Ascending aorta (tissue), 2 donors: Measurements from ENCODE around the gene H6PD. TPM values are rescaled to one million over a fixed set of nuclear protein-coding genes. Genes with fewer than 3 reads are reported as not detected.

Source experiments
- DNase-seq, 2 donors: peaks; one replicate each; pipeline ENCODE4 v3.0.0-alpha.2; 2019; ENCODE audit warnings: low spot score in 2 of 2
- H3K27ac ChIP-seq, 2 donors: fragments of 200-600 bp; sonication (generic); one replicate each; pipeline ENCODE4 v1.5.1; 2016 to 2017; ENCODE audit warnings: mild to moderate bottlenecking in 1 of 2
- H3K27me3 ChIP-seq: fragments of 200-600 bp; sonication (generic); one replicate; pipeline ENCODE4 v1.5.1; 2017
- H3K36me3 ChIP-seq, 2 donors: fragments of 200-600 bp; sonication (generic); one replicate each; pipeline ENCODE4 v1.5.1; 2016
- H3K4me1 ChIP-seq, 2 donors: fragments of 200-600 bp; sonication (generic); one replicate each; pipeline ENCODE4 v1.5.1; 2016 to 2017; ENCODE audit warnings: mild to moderate bottlenecking in 1 of 2
- H3K4me3 ChIP-seq, 2 donors: fragments of 200-600 bp; sonication (generic); one replicate each; pipeline ENCODE4 v1.5.1; 2016 to 2017; ENCODE audit warnings: mild to moderate bottlenecking in 1 of 2
- H3K9me3 ChIP-seq, 2 donors: fragments of 200-600 bp; sonication (generic); one replicate each; pipeline ENCODE4 v1.5.1; 2016
- intact Hi-C: fragments of 100-400 bp; cut with DNase I; formaldehyde crosslinking; loops from one replicate; pipeline ENCODE4 v1.15.1; 2023
- total RNA-seq: library from RNA; depleted of rRNA; stranded (reverse); fragments of >200 nt; gene quantifications from one replicate; pipeline ENCODE4 v1.1.0, GENCODE V29; 2016
- TF ChIP-seq, protein P1 (sequence below), 3 experiments: fragments of 200-600 bp in 2 of 3; fragments of 450-650 bp in 1 of 3; sonication (generic) in 2 of 3; IDR thresholded peaks; one replicate each; pipeline ENCODE4 v1.5.1; 2016 to 2019; ENCODE audit warnings: antibody characterized with exemption in 3 of 3, mild to moderate bottlenecking in 1 of 3, moderate library complexity in 1 of 3

The H6PD gene
- total RNA-seq, 1 donor from 2014 or later = 56.8 TPM

DNA sequence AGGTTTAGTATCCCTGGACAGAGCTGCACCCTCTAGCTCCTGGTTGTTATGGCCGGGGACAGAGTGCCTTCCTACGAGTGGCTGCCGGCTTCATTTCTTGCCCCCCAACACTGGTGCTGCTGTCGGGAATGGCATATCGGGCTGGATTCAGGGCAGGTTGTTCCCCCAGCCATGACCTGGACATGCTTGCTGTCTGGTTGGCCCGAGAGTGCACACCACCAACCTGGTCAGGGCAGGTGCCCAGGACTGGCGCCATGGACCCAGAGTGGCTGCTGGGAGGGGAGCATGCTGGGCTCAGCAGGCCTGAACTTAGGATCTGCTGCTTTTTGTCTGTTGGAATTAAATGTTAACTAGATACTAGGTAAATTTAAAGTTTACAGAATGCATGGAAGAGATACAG, 21.8 kb downstream of the H6PD start:
- no peak for DNase-seq
- Histone ChIP-seq H3K27me3 (no peaks in the 10 kb centered on the region), H3K36me3 (peaks cover 2 to 13% of the 10 kb centered on the region in 2 donors), H3K27ac (no peak overlapping the region), H3K4me1 (peaks cover 0 to 2% of the 10 kb centered on the region in 2 donors), H3K4me3 (no peak overlapping the region), H3K9me3 (no peaks in the 10 kb centered on the region)
- intact Hi-C loops = no loop called here
- TF ChIP-seq, protein P1, sequence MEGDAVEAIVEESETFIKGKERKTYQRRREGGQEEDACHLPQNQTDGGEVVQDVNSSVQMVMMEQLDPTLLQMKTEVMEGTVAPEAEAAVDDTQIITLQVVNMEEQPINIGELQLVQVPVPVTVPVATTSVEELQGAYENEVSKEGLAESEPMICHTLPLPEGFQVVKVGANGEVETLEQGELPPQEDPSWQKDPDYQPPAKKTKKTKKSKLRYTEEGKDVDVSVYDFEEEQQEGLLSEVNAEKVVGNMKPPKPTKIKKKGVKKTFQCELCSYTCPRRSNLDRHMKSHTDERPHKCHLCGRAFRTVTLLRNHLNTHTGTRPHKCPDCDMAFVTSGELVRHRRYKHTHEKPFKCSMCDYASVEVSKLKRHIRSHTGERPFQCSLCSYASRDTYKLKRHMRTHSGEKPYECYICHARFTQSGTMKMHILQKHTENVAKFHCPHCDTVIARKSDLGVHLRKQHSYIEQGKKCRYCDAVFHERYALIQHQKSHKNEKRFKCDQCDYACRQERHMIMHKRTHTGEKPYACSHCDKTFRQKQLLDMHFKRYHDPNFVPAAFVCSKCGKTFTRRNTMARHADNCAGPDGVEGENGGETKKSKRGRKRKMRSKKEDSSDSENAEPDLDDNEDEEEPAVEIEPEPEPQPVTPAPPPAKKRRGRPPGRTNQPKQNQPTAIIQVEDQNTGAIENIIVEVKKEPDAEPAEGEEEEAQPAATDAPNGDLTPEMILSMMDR (IDR thresholded peaks at IDR 0.05) = no peak

DNA sequence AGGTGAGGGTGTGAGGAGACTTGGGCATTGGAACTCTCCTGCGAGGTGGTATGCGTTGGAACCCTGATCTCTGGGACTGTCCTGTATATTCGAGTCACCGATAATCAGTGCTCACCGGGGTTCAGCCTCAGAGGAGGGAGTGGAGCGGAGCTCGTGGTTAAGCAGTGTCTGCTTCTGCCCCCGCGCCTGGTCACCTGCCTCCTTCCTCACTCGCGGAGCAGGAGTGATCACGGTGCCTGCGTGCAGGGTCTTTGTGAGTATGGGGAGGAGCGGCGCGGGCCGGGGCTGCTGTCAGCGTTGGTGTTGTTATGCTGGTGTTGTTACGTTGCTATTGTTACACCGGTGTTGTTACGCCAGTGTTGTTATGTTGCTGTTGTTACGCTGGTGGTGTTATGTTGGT, 23.3 kb downstream of the H6PD start:
- intact Hi-C loops = no loop called here
- DNase-seq = no peak
- H3K27ac ChIP-seq = no peak overlapping the region
- no peaks in the 10 kb centered on the region for H3K9me3 ChIP-seq
- peaks cover 13 to 28% of the 10 kb centered on the region in 2 donors for H3K36me3 ChIP-seq
- no peaks in the 10 kb centered on the region for H3K4me1 ChIP-seq
- H3K27me3 ChIP-seq = no peaks in the 10 kb centered on the region
- TF ChIP-seq, protein P1 (IDR thresholded peaks at IDR 0.05) = no peak
- no peak overlapping the region for H3K4me3 ChIP-seq

DNA sequence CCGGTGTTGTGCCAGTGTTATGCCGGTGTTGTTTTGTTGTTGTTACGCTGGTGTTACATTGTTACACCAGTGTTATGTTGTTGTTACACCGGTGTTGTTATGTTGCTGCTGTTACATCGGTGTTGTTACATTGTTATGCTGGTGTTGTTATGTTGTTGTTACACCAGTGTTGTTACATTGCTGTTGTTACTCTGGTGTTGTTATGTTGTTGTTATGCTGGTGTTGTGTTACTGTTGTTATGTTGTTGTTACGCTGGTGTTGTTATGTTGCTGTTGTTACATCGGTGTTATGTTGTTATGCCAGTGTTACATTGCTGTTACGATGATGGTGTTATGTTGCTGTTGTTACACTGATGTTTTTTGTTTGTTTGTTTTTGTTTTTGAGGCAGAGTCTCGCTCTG, 24.1 kb downstream of the H6PD start:
- TF ChIP-seq, protein P1 (IDR thresholded peaks at IDR 0.05) = no peak
- intact Hi-C loops = no loop called here
- Histone ChIP-seq H3K36me3 (peaks cover 17 to 36% of the 10 kb centered on the region in 2 donors), H3K27ac (no peak overlapping the region), H3K4me1 (no peaks in the 10 kb centered on the region), H3K4me3 (no peak overlapping the region), H3K27me3 (no peaks in the 10 kb centered on the region), H3K9me3 (no peaks in the 10 kb centered on the region)
- no peak for DNase-seq

DNA sequence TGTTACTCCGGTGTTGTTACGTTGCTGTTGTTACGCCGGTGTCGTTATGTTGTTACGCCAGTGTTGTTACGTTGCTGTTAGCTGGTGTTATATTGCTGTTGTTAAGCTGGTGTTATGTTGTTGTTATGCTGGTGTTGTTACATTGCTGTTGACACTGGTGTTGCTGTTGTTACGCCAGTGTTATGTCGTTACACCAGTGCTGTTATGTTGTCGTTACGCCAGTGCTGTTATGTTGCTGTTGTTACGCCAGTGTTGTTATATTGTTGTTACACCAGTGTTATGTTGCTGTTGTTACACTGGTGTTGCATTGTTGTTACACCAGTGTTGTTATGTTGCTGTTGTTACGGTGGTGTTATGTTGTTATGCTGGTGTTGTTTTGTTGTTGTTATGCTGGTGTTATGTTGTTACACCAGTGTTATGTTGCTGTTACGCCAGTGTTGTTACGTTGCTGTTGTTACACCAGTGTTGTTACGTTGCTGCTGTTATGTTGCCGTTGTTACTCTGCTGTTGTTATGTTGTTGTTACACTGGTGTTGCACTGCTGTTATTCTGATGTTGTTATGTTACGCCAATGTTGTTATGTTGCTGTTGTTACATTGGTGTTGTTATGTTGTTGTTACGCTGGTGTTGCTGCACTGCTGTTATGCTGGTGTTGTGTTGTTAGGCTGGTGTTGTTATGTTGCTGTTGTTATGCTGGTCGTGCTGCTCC, 25.6 kb downstream of the H6PD start:
- Histone ChIP-seq H3K27ac (no peak overlapping the region), H3K4me1 (no peaks in the 10 kb centered on the region), H3K9me3 (no peaks in the 10 kb centered on the region), H3K4me3 (no peak overlapping the region), H3K27me3 (no peaks in the 10 kb centered on the region), H3K36me3 (peaks cover 33 to 48% of the 10 kb centered on the region in 2 donors)
- no peak for DNase-seq
- TF ChIP-seq, protein P1 (IDR thresholded peaks at IDR 0.05) = no peak
- intact Hi-C loops = loop anchor here (10.0 kb wide), 1 partner anchor 315 kb away; no protein-coding TSS in a partner anchor

DNA sequence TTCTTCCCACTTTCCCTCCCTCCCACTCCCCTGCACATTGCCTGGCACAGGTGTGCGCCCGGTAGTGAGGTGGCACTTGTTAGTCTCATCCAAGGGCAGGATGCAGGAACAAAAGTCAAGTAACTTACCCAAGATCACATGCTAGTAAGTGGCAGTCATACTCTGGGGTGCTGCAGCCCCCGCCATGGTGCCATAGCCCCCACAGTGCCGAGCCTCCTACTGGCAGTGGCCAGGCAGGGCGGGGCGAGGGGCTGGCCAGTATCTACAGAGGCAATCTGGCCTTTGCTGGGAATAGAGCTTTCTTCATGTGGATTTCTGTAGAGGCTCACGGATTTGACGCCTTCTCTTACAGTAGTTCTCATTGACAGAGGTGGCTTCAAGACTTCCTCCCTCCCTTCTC, 26.9 kb downstream of the H6PD start:
- intact Hi-C loops = loop anchor here (10.0 kb wide), 1 partner anchor 313 kb away; no protein-coding TSS in a partner anchor
- Histone ChIP-seq H3K27ac (no peak overlapping the region), H3K27me3 (no peaks in the 10 kb centered on the region), H3K4me1 (peaks cover 0 to 3% of the 10 kb centered on the region in 2 donors), H3K36me3 (peaks cover 37 to 41% of the 10 kb centered on the region in 2 donors), H3K9me3 (no peaks in the 10 kb centered on the region), H3K4me3 (no peak overlapping the region)
- TF ChIP-seq, protein P1 (IDR thresholded peaks at IDR 0.05) = no peak
- no peak for DNase-seq
